C1 segment of cervical spinal cord (tissue), 14 donors: ENCODE data around the gene TLR1.
"Not testable (repeated sequence)": the region's sequence is repeated elsewhere in the genome, so short reads cannot be mapped to it uniquely, and the experiment has no call there.

Experiments
- DNase-seq, 14 donors: peaks; one replicate each; lab custom pipeline; 2025; lab: John Stamatoyannopoulos, UW

Gene TLR1

GRCh38 chr4:38804654-38805295 lies at the start of gene TLR1:
TSS of gene TLR1 (minus strand) at chr4:38804791. CDS start at chr4:38798831, 5,960 bp downstream.
- DNase-seq: no peak

GRCh38 chr4:38846015-38846414 lies 41.4 kb upstream of the TLR1 start:
- DNase-seq: no peak

- no peak for DNase-seq
These were observed 38.4 kb upstream of the TLR1 start for GRCh38 chr4:38842994-38843393.

GRCh38 chr4:38837849-38838248 lies 33.3 kb upstream of the TLR1 start:
- DNase-seq: no peak

- DNase-seq: no peak
These were observed 32.7 kb upstream of the TLR1 start for GRCh38 chr4:38837334-38837733.

GRCh38 chr4:38834570-38834969 lies 30.0 kb upstream of the TLR1 start:
- no peak for DNase-seq

GRCh38 chr4:38832624-38833528 lies 28.3 kb upstream of the TLR1 start:
- no peak for DNase-seq

- no peak for DNase-seq
These were observed 27.6 kb upstream of the TLR1 start for GRCh38 chr4:38832206-38832605.

GRCh38 chr4:38831653-38832052 lies 27.1 kb upstream of the TLR1 start:
- no peak for DNase-seq

GRCh38 chr4:38829237-38829636 lies 24.6 kb upstream of the TLR1 start:
- DNase-seq: no peak

- no peak for DNase-seq
These were observed 19.2 kb upstream of the TLR1 start for GRCh38 chr4:38823766-38824165.

- no peak for DNase-seq
These were observed 18.2 kb upstream of the TLR1 start for GRCh38 chr4:38822748-38823303.

- DNase-seq: no peak
These were observed 17.1 kb upstream of the TLR1 start for GRCh38 chr4:38821739-38822138.

GRCh38 chr4:38820329-38821061 lies 15.9 kb upstream of the TLR1 start:
- no peak for DNase-seq

- no peak for DNase-seq
These were observed 15.0 kb upstream of the TLR1 start for GRCh38 chr4:38819569-38819968.

GRCh38 chr4:38818441-38818976 lies 13.9 kb upstream of the TLR1 start:
- DNase-seq: no peak

GRCh38 chr4:38815885-38816782 lies 11.5 kb upstream of the TLR1 start:
- DNase-seq: no peak

GRCh38 chr4:38814386-38814785 lies 9.8 kb upstream of the TLR1 start:
- DNase-seq: no peak

- DNase-seq: no peak
These were observed 6.7 kb upstream of the TLR1 start for GRCh38 chr4:38811297-38811696.

GRCh38 chr4:38807462-38807861 lies 2.9 kb upstream of the TLR1 start:
- not testable (repeated sequence) for DNase-seq

- DNase-seq: not testable (repeated sequence)
These were observed 1.7 kb upstream of the TLR1 start for GRCh38 chr4:38806251-38806650.
